Activated CD4-positive, alpha-beta T cell treated with anti-CD3 and anti-CD28 coated beads, Interleukin-2, amount 10 ng/mL, durations not matched to agents 7 days and 5 days (primary cell): ENCODE measurements around the gene WWC2. TPM values are rescaled to one million over a fixed set of nuclear protein-coding genes. Genes with fewer than 3 reads are reported as not detected.

Experiments
- CTCF ChIA-PET: fragments of 350-600 bp; sonication (Branson Sonifier 250); formaldehyde crosslinking; loops from one replicate; lab custom pipeline; 2021; ENCODE audit warnings: antibody characterized with exemption; lab: Charles Lee
- POLR2A ChIA-PET: fragments of 350-600 bp; sonication (Branson Sonifier 250); formaldehyde crosslinking; loops from one replicate; lab custom pipeline; 2021; ENCODE audit warnings: antibody characterized with exemption; lab: Charles Lee
- DNase-seq: peaks from one replicate; pipeline ENCODE4 v3.0.0-alpha.2; 2020
- H3K27ac Mint-ChIP-seq: one replicate; pipeline ENCODE4 v1.8.0; 2021; ENCODE audit warnings: mild to moderate bottlenecking, moderate library complexity, mixed read lengths
- H3K27me3 Mint-ChIP-seq: one replicate; pipeline ENCODE4 v1.8.0; 2021; ENCODE audit warnings: mixed read lengths
- H3K36me3 Mint-ChIP-seq: one replicate; pipeline ENCODE4 v1.8.0; 2021; ENCODE audit warnings: low read depth, mixed read lengths
- H3K4me1 Mint-ChIP-seq: one replicate; pipeline ENCODE4 v1.8.0; 2021; ENCODE audit warnings: mixed read lengths
- H3K4me3 Mint-ChIP-seq: one replicate; pipeline ENCODE4 v1.8.0; 2021; ENCODE audit warnings: mild to moderate bottlenecking, moderate library complexity, mixed read lengths
- H3K9me3 Mint-ChIP-seq: one replicate; pipeline ENCODE4 v1.8.0; 2021; ENCODE audit warnings: mixed read lengths
- total RNA-seq, 2 experiments: library from RNA; stranded (reverse); gene quantifications; one replicate each; pipeline ENCODE4 v1.2.3, GENCODE V29; 2021

The WWC2 gene
- total RNA-seq, 2 experiments from 2014 or later: 0.25 to 0.52 TPM

- ChIA-PET CTCF (interaction anchor here (0.5 to 3.9 kb wide), 17 partner anchors 8 to 354 kb away, joined by 3 to 17 read pairs (median 4); partner anchors contain the start of gene WWC2), POLR2A (no interaction called here)
- Mint-ChIP-seq H3K27ac (peak overlapping the region; percentile 6), H3K4me1 (peaks cover 7% of the 10 kb centered on the region), H3K36me3 (no peaks in the 10 kb centered on the region), H3K27me3 (peaks cover 2% of the 10 kb centered on the region), H3K4me3 (no peak overlapping the region), H3K9me3 (no peaks in the 10 kb centered on the region)
- DNase-seq: peak; percentile 81
Observed at GRCh38 chr4:183261953-183262775, 163.1 kb downstream of the WWC2 start.

GRCh38 chr4:183262776-183263100 lies 163.7 kb downstream of the WWC2 start:
- ChIA-PET POLR2A (no interaction called here), CTCF (interaction anchor here (0.5 to 3.9 kb wide), 15 partner anchors 9 to 354 kb away, joined by 3 to 17 read pairs (median 4); partner anchors contain the start of gene WWC2)
- H3K27ac Mint-ChIP-seq: no peak overlapping the region
- H3K4me1 Mint-ChIP-seq: peaks cover 7% of the 10 kb centered on the region
- H3K4me3 Mint-ChIP-seq: no peak overlapping the region
- H3K9me3 Mint-ChIP-seq: no peaks in the 10 kb centered on the region
- H3K36me3 Mint-ChIP-seq: no peaks in the 10 kb centered on the region
- peaks cover 2% of the 10 kb centered on the region for H3K27me3 Mint-ChIP-seq
- no peak for DNase-seq

- Mint-ChIP-seq H3K27me3 (peaks cover 2% of the 10 kb centered on the region), H3K4me3 (no peak overlapping the region), H3K9me3 (no peaks in the 10 kb centered on the region), H3K27ac (no peak overlapping the region), H3K4me1 (peaks cover 7% of the 10 kb centered on the region), H3K36me3 (no peaks in the 10 kb centered on the region)
- POLR2A ChIA-PET: no interaction called here
- CTCF ChIA-PET: no interaction called here
- DNase-seq: no peak
Observed at GRCh38 chr4:183263787-183264386, 164.8 kb downstream of the WWC2 start.

GRCh38 chr4:183264614-183265013 lies 165.6 kb downstream of the WWC2 start:
- no peak for DNase-seq
- Mint-ChIP-seq H3K36me3 (no peaks in the 10 kb centered on the region), H3K9me3 (no peaks in the 10 kb centered on the region), H3K4me3 (no peak overlapping the region), H3K27me3 (peaks cover 2% of the 10 kb centered on the region), H3K4me1 (peaks cover 7% of the 10 kb centered on the region), H3K27ac (no peak overlapping the region)
- ChIA-PET CTCF (interaction anchor here (1.2 kb wide), 2 partner anchors 326 to 334 kb away, joined by 3 to 4 read pairs; no protein-coding TSS in a partner anchor), POLR2A (no interaction called here)

GRCh38 chr4:183266371-183266770 lies 167.3 kb downstream of the WWC2 start:
- no peak overlapping the region for H3K27ac Mint-ChIP-seq

GRCh38 chr4:183268556-183268955 lies 169.5 kb downstream of the WWC2 start:
- CTCF ChIA-PET: no interaction called here
- H3K4me1 Mint-ChIP-seq: no peaks in the 10 kb centered on the region

More at GRCh38 chr4:183266371-183266770, 167.3 kb downstream of the WWC2 start:
- ChIA-PET CTCF (no interaction called here), POLR2A (no interaction called here)
- no peak for DNase-seq
- H3K4me3 Mint-ChIP-seq: no peak overlapping the region
- no peaks in the 10 kb centered on the region for H3K36me3 Mint-ChIP-seq
- H3K27me3 Mint-ChIP-seq: peaks cover 2% of the 10 kb centered on the region
- peaks cover 7% of the 10 kb centered on the region for H3K4me1 Mint-ChIP-seq
- no peaks in the 10 kb centered on the region for H3K9me3 Mint-ChIP-seq

GRCh38 chr4:183272384-183272783 lies 173.3 kb downstream of the WWC2 start:
- H3K36me3 Mint-ChIP-seq: no peaks in the 10 kb centered on the region
- DNase-seq: no peak
- no peak overlapping the region for H3K4me3 Mint-ChIP-seq
- H3K27me3 Mint-ChIP-seq: no peaks in the 10 kb centered on the region
- H3K27ac Mint-ChIP-seq: no peak overlapping the region
- CTCF ChIA-PET: interaction anchor here (0.7 to 2.0 kb wide), 3 partner anchors 9 to 22 kb away, joined by 3 to 6 read pairs (median 5); no protein-coding TSS in a partner anchor
- H3K9me3 Mint-ChIP-seq: peaks cover 7% of the 10 kb centered on the region
- H3K4me1 Mint-ChIP-seq: no peaks in the 10 kb centered on the region
- POLR2A ChIA-PET: no interaction called here

More at GRCh38 chr4:183268556-183268955, 169.5 kb downstream of the WWC2 start:
- POLR2A ChIA-PET: no interaction called here
- Mint-ChIP-seq H3K27ac (no peak overlapping the region), H3K4me3 (no peak overlapping the region), H3K27me3 (peaks cover 2% of the 10 kb centered on the region), H3K36me3 (no peaks in the 10 kb centered on the region), H3K9me3 (no peaks in the 10 kb centered on the region)
- no peak for DNase-seq

GRCh38 chr4:183276106-183276505 lies 177.0 kb downstream of the WWC2 start:
- H3K27ac Mint-ChIP-seq: no peak overlapping the region
- H3K9me3 Mint-ChIP-seq: peaks cover 7% of the 10 kb centered on the region
- no peaks in the 10 kb centered on the region for H3K36me3 Mint-ChIP-seq
- POLR2A ChIA-PET: no interaction called here
- no peak for DNase-seq
- CTCF ChIA-PET: interaction anchor here (1.3 kb wide), 1 partner anchor 21 kb away, joined by 3 read pairs; no protein-coding TSS in a partner anchor
- peaks cover 2% of the 10 kb centered on the region for H3K27me3 Mint-ChIP-seq
- H3K4me1 Mint-ChIP-seq: no peaks in the 10 kb centered on the region
- no peak overlapping the region for H3K4me3 Mint-ChIP-seq

- Mint-ChIP-seq H3K4me3 (no peak overlapping the region), H3K9me3 (no peaks in the 10 kb centered on the region), H3K4me1 (no peaks in the 10 kb centered on the region), H3K27ac (no peak overlapping the region), H3K27me3 (peaks cover 2% of the 10 kb centered on the region), H3K36me3 (no peaks in the 10 kb centered on the region)
- no peak for DNase-seq
- ChIA-PET POLR2A (no interaction called here), CTCF (no interaction called here)
Observed at GRCh38 chr4:183284258-183284785, 185.3 kb downstream of the WWC2 start.

GRCh38 chr4:183284965-183285364 lies 185.9 kb downstream of the WWC2 start:
- H3K36me3 Mint-ChIP-seq: no peaks in the 10 kb centered on the region
- ChIA-PET CTCF (no interaction called here), POLR2A (no interaction called here)
- H3K27ac Mint-ChIP-seq: no peak overlapping the region
- H3K4me3 Mint-ChIP-seq: no peak overlapping the region
- H3K27me3 Mint-ChIP-seq: peaks cover under 1% of the 10 kb centered on the region
- no peaks in the 10 kb centered on the region for H3K4me1 Mint-ChIP-seq
- no peak for DNase-seq
- H3K9me3 Mint-ChIP-seq: no peaks in the 10 kb centered on the region

- no peaks in the 10 kb centered on the region for H3K36me3 Mint-ChIP-seq
- ChIA-PET CTCF (no interaction called here), POLR2A (no interaction called here)
- no peaks in the 10 kb centered on the region for H3K27me3 Mint-ChIP-seq
- H3K9me3 Mint-ChIP-seq: no peaks in the 10 kb centered on the region
- no peak overlapping the region for H3K4me3 Mint-ChIP-seq
- H3K4me1 Mint-ChIP-seq: no peaks in the 10 kb centered on the region
- H3K27ac Mint-ChIP-seq: no peak overlapping the region
- no peak for DNase-seq
Observed at GRCh38 chr4:183285886-183286285, 186.8 kb downstream of the WWC2 start.

- H3K36me3 Mint-ChIP-seq: no peaks in the 10 kb centered on the region
- ChIA-PET CTCF (no interaction called here), POLR2A (no interaction called here)
- H3K9me3 Mint-ChIP-seq: no peaks in the 10 kb centered on the region
- H3K27me3 Mint-ChIP-seq: no peaks in the 10 kb centered on the region
- DNase-seq: no peak
- H3K27ac Mint-ChIP-seq: no peak overlapping the region
- H3K4me1 Mint-ChIP-seq: no peaks in the 10 kb centered on the region
- H3K4me3 Mint-ChIP-seq: no peak overlapping the region
Observed at GRCh38 chr4:183286590-183287308, 187.7 kb downstream of the WWC2 start.
